Non-pigmented ciliary epithelial cell (primary cell): Measurements from ENCODE around the gene ANKRD11.

Experiments
- DNase-seq: peaks from one replicate; pipeline ENCODE4 v3.0.0-alpha.2; 2010; ENCODE audit warnings: low read depth

ANKRD11 gene

GRCh38 chr16:89380681-89381080 lies 109.7 kb downstream of the ANKRD11 start:
- DNase-seq = no peak

GRCh38 chr16:89378947-89379771 lies 111.2 kb downstream of the ANKRD11 start:
- no peak for DNase-seq

- no peak for DNase-seq
Measured at GRCh38 chr16:89377453-89377848, 112.9 kb downstream of the ANKRD11 start.

GRCh38 chr16:89376812-89377452 lies 113.4 kb downstream of the ANKRD11 start:
- DNase-seq = no peak

- no peak for DNase-seq
Measured at GRCh38 chr16:89375686-89376085, 114.7 kb downstream of the ANKRD11 start.

GRCh38 chr16:89375021-89375420 lies 115.3 kb downstream of the ANKRD11 start:
- no peak for DNase-seq

- no peak for DNase-seq
Measured at GRCh38 chr16:89374393-89374960, 115.9 kb downstream of the ANKRD11 start.

- peak; percentile 92 for DNase-seq
Measured at GRCh38 chr16:89373355-89374110, 116.8 kb downstream of the ANKRD11 start.

GRCh38 chr16:89371968-89372634 lies 118.3 kb downstream of the ANKRD11 start:
- no peak for DNase-seq

- DNase-seq = no peak
Measured at GRCh38 chr16:89371386-89371785, 119.0 kb downstream of the ANKRD11 start.

GRCh38 chr16:89370601-89371000 lies 119.8 kb downstream of the ANKRD11 start:
- no peak for DNase-seq

- DNase-seq = no peak
Measured at GRCh38 chr16:89370081-89370511, 120.3 kb downstream of the ANKRD11 start.

GRCh38 chr16:89369266-89369895 lies 121.0 kb downstream of the ANKRD11 start:
- DNase-seq = no peak

- no peak for DNase-seq
Measured at GRCh38 chr16:89368604-89369249, 121.6 kb downstream of the ANKRD11 start.

- no peak for DNase-seq
Measured at GRCh38 chr16:89367538-89367915, 122.8 kb downstream of the ANKRD11 start.

- no peak for DNase-seq
Measured at GRCh38 chr16:89366561-89367537, 123.5 kb downstream of the ANKRD11 start.

- DNase-seq = no peak
Measured at GRCh38 chr16:89365996-89366395, 124.4 kb downstream of the ANKRD11 start.

GRCh38 chr16:89365044-89365467 lies 125.3 kb downstream of the ANKRD11 start:
- DNase-seq = peak; percentile 60

GRCh38 chr16:89364606-89365005 lies 125.8 kb downstream of the ANKRD11 start:
- no peak for DNase-seq
